NCI-H2029 (cell line): ENCODE data around the gene SCAF4.
"Not testable (repeated sequence)": the region's sequence is repeated elsewhere in the genome, so short reads cannot be mapped to it uniquely, and the experiment has no call there.

Experiments used
- DNase-seq: peaks from one replicate; lab custom pipeline; 2025; lab: John Stamatoyannopoulos, UW

The SCAF4 gene

DNA sequence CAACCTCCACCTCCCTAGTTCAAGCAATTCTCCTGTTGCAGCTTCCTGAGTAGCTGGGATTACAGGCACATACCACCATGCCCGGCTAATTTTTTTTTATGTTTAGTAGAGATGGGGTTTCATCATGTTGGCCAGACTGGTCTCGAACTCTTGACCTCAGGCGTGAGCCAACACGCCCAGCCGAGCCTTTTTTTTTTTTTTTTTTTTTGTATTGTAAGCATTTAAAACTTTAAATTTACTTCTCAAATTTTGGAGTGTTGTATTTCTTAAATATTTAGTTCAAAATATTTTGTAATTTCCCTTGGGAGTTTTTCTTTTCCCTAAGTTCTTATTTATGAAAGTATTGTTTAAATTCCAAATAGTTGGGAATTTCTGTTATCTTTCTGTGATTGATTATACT is 9.2 kb upstream of the SCAF4 start:
- no peak for DNase-seq

DNA sequence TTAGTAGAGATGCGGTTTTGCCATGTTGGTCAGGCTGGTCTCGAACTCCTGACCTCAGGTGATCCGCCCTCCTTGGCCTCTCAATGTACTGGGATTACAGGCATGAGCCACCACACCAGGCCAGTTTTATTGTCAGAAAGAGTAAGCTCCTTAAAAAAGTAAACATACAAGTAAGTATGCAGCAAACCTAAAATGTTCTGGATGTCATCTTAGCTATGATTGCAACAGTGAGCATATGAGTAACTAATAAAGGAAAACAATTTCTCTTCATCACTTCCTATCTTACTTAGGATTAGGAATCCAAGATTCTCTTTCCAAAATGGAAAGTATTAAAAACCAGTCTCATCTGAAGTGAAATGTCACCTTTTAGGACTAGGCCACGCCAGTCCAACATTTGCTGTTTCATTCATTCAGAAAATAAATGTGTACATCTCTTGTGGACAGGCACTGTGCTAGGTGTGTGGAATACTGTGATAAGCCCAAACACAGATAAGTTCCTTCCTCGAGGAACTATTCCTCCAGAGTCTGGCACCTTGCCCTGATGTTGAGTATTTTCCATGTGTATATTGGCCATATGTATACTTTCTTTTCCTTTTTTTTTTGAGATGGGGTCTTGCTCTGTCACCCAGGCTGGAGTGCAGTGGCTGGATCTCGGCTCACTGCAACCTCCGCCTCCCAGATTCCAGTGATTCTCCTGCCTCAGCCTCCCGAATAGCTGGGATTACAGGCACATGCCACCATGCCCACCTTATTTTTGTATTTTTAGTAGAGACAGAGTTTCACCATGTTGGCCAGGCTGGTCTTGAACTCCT is 5.9 kb upstream of the SCAF4 start:
- DNase-seq, result not testable (repeated sequence)

DNA sequence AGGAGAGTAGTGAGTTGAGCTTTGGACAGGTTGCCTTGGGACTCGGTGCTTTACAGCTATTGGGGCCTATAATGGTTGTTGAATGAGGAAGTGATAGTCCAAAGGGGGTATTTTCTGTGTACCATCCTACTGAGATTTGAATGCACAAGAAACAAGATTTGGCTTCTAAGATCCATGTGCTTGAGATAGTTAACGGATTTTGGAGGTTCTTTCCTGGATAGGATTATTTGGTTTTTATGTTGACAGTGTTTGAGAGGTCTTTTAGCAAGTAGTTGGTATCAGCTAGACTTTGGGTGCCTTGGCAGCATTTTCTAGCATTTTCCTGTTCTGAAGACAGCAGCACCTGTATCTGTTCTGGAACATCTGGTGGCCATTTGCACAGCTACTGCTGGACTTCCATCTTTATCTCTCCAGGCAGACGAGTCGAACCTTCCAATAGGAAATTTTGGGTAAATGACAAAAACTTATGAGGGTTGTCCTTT is 3.6 kb upstream of the SCAF4 start:
- DNase-seq, result no peak

DNA sequence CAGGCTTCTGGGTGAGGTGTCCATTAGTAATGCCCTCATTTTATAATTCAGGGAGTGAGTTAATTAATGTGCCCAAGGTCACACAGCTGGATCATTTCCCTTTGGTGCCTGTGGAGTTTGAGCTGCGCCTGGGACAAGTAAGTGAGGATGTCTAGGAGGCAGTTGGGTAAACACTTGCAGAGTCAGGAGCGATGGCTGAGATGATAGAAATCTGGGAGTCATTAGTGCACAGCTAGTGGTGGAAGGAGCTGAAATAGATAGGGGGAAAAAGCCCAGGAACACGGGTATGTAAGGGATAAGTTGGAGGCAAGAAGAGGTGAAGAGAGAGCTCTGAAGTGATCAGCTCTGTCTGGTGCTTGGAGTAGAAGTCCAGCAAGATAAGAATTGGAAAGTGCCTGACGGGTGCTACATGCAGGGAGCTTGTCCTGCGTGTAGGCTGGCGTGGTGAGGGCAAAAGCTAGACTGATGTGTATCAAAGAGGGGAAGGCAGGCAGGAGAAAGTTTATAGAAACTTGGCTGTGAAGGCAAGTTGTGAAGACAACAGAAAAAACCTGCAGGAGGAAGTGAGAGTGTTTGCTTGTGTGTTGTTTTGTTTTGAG is 1.7 kb upstream of the SCAF4 start:
- DNase-seq, result no peak

DNA sequence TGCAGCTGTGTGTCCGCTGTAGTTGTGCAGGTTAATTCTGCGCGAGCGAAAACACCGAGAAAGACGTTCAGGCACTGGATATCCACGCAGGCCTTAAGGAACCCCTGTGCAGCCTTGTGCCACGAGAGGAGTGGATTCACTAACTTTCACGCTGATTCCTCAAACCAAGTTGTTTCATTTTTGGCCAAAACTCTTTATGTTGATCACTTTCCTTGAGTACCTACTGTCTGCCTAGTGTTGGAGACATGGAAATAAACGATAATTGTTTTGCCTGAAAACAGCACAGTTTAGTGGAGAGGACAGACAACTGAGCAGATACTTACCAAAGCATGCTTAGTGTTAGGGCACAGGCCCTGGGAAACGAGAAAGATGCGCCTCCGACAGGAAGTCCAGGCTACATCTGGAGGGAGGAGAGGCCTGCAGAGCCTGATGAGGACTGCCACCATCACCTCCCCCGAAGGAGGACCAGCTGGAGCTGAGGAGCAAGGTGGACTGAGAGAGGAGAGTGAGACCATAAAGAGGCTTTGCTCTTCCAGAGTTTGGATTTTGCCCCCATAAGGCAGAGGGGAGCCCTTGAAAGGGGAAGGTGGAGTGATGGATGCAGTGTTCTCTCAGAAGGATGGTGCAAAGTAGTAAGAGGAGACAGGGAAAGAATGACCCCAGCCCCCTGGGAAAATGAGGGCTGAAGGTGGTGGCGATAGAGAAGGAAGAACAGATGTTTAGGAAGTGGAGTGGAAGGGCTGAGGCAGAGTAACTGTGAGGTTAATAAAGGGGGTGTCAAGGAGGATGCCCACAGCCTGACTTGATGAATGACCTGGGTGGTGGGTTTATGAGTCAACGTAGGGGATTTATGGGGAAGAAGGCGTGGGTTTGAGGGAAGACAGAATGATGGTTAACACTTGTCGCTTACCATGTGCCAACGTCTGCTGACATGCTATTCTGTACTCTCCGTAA is 956 bp upstream of the SCAF4 start:
- peak; percentile 19 for DNase-seq

DNA sequence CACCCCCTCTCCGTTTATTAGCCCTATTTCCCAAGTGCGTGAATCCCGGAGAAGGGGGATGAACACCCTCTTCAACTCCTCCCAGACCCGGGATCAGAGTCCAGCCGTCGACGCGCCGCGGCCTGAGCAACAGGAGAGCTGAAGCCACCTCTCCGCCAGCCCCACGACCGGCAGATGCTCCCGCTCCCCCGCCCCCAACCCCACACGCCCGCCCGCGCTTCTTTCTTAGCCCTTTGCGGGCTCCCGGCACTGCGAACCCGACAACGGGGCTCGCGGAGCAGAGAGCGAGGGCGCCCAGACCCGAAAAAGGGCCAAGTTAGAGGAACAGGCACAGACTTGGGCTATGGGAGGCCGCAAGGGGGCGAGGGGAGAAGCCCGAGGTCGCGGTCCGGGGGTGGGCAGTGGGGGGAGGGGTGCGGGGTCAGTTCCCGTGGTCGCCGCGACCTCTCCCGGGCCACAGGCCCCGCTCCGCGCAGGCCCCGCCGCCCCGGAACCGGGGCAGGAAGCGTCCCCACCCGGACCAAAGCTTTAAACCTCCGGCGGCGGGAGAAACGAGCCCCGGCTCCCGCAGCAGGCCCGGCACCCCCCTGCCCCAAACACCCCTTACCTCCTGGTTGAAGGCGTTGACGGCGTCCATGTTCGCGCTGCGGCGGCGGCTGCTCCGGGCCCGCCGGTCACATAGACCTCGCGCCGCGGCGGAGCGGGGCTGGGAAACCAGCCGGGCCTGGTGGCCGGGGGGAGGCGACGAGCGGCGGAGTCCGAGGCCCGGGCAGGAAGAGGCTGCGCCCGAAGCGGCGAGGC is 662 bp downstream of the SCAF4 start:
- DNase-seq, result peak; percentile 32

DNA sequence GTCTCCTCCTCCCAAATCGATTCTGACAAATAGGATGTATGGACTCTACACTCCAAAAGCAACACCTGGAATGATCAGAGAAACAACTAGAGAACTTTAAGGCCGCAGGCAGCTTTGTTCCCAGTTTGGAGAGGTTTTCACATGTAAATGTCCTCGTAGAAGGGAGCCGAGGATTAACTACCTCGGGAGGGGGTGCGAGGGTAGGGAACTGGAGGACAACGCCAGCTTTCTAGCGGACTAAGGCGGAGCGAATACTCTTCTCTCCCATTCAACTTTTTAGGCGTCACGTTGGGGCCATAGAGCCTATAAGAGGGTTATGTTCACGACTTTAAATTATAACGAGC is 1.2 kb downstream of the SCAF4 start:
- DNase-seq, result peak; percentile 32

DNA sequence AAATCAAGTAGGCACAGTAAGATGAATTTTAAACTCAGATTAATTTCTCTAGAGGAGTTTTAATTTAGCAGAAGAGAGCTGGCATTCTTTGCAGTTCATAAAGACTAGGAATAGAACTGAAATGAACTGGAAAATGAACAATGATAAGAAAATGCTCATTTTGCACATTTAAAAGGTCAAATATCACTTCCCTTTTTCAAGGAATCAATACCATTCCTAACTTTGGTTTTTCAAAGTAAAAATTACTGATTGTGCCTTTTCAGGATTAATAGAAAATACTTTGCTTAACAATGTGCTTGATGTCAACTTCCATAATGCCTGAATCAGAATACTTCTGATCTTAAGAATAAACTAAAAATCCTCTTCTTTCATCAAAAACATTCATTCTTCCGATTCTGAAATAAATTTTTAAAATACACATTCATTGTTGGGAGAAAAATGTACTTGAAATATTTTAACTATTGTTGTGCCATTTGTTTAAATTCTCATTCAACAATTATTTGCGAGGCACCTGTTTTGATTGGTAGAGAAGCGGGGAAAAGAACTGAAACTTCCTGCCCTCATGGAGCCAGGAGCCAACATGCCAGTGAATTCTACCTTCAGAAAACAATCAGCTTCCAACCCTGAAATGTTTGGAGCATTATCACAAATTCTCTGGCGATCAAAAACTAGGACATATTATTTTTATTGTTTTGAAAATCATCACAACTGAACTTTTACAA is 2.1 kb downstream of the SCAF4 start:
- no peak for DNase-seq

DNA sequence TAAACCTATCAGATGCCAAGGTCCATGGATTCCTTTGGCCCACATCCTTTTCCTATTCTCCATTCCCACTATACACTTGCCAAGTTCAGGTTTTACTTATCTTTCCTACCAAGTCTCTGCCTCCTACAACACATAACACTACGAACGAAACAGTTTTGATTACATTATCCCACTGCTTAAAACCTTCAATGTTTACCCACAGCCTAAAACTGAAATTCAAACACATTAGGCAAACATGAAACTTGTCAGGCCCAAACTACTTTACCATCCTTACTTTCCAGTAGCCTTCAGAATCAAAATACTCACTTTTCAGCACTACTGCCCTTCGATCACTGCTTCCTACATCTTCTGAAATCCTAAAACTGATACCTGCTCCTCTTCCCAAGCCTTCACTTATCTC is 3.0 kb downstream of the SCAF4 start:
- DNase-seq, result no peak

DNA sequence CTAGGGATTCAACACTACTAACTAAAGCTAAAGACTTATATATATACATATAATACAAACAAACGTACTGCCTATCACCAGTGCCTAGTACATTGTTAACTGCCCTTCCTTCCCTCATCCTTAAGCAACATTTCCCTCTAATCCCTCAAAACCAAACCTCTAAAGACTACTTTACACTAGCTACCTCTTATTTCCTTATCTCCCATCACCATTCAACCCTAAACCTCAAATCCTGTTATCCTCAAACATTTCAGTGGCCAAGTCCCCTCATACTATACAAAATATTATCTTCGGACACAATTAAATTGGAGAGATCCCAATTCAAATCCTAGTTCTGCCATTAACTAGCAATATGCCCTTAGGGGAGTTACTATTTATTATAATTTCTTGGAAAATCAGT is 3.7 kb downstream of the SCAF4 start:
- no peak for DNase-seq

DNA sequence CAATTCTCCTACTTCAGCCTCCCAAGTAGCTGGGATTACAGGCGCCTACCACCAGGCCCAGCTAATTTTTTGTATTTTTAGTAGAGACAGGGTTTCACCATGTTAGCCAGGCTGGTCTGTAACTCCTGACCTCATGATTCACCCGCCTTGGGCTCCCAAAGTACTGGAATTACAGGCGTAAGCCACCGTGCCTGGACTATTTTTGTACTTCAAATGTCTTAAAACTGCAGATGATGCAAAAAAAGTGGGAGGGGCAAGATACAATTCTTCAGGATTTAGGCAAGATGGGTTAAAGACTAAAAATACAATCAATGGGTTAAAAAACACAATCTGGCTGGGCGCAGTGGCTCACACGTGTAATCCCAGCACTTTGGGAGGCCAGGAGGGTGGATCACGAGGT is 4.7 kb downstream of the SCAF4 start:
- DNase-seq, result no peak

DNA sequence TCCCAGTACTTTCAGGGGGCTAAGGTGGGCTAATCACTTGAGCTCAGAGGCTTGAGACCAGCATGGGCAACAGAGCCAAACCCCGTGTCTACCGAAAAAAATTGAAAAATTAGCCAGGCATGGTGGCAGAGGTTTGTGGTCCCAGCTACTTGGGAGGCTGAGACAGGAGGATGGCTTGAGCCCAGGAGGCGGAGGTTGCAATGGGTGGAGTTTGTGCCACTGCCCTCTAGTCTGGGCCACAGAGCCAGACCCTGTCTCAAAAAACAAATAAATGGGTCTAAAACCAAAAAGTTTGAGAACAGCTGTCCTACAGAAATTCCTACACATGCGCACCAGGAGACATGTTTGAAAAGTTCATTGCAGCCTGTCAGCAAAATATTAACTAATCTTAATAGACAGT is 5.5 kb downstream of the SCAF4 start:
- DNase-seq, result no peak

DNA sequence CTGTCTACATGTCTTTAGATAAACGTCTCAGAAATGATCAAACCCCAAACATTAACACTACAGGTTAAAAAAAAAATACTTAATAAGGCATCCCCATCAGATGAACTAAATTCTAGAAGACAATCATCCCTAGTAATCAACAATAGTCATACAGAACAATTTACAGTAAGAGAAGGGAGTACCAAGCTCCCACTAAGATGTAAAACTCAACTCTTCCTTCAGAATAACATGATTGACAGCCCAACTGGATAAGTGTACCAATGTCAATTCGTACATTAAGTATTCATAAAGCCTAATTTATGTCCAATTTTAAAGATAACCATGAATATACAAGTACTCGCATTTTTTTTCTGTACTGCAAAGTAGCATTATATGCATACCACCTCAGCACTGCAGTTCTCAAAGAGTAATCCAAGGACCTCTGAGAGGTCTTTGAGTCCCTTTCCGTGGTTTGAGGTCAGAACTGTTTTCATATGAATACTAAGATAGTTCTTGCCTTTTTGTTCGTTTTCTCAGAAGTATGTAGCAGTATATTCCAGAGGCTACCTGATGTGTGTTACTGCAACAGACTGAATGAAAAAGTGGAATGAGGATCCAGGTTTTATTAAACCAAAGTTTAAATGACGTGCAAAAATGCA is 6.6 kb downstream of the SCAF4 start:
- DNase-seq, result no peak

DNA sequence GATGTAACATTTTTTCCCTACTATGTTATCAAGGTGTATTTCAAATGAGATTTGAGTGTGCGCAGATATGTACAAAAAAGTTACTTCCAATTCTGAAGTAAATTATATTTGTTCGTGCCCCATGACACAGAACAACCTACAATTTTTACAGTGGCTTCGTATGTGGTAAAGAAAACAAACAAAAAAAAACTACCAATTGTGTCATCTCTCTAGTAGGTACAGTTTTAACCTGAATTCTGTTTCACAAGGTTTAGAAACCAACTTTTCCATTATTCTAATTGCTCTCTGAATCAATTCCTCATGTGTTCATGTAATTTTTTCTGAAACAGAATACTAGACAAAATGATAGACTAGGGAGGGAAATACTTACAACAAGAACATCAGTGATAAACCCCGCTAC is 7.4 kb downstream of the SCAF4 start:
- no peak for DNase-seq

DNA sequence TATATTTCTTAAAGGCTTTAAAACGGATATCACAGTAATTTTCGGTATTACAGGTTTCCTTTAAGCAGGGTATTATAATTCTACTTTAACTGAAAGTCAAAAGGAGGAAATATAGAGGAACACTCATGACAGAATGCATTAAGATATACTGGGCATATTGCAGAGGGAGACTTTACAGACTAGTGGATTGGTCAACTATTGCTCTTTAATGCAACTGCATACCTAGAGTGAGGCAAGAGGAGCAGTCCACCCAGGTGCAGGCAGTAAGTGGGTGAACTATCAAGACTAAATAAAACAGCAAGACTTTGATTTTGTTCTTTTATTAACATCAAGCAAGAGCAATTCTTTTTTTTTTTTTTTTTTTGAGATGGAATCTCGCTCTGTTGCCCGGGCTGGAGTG is 10.5 kb downstream of the SCAF4 start:
- DNase-seq, result no peak

DNA sequence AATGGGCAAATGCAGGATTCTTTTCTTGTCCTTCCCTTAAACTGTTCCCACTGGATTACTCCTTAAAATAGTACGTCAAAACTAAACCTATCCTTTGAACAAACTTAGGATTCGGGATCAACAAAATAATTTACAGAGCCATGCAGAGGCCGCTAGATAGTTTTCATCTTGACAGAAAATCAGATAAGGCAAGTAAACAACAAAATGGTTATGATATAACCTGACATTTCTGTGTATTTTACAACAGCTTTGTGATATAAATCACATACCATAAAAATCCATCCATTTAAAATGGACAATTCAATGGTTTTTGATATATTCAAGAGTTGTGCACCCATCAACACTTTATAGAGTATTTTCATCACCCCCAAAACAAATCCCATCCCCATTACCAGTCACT is 11.2 kb downstream of the SCAF4 start:
- no peak for DNase-seq

DNA sequence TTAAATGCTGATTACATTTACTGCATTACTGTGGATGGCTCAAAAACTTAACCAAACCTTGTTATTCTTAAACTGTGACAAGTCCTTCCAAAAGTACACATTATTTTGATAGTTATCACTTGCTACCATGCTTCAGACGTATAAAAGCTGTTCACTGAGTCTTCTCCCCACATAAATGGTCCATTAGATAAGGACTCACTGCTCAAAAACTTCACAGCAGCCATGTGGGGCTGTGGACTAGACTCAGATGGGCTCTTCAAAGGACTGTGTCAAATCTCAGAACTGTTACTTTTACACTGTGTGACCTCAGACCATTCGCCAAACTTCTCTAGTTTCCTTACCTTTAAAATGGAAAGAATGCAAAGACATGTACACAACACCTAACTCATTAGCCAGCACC is 11.6 kb downstream of the SCAF4 start:
- DNase-seq, result no peak

DNA sequence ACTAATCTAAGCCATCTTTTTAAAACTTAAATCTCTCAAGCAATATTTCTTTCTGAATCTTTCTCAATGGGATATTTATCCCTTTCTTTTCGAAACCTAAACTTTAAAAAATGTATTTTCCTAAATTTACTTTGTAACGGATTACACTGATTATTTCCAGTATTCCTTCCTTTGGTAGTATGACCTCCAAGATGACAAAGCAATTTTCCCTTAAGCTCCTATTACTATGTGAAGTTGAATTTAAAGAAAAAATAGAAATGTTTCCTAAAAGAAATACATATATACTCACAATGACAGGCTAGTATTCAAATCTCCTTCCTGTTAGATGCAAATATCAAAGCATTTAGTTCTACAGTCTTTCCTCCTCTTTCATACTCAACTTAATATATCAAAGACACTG is 15.8 kb downstream of the SCAF4 start:
- no peak for DNase-seq

DNA sequence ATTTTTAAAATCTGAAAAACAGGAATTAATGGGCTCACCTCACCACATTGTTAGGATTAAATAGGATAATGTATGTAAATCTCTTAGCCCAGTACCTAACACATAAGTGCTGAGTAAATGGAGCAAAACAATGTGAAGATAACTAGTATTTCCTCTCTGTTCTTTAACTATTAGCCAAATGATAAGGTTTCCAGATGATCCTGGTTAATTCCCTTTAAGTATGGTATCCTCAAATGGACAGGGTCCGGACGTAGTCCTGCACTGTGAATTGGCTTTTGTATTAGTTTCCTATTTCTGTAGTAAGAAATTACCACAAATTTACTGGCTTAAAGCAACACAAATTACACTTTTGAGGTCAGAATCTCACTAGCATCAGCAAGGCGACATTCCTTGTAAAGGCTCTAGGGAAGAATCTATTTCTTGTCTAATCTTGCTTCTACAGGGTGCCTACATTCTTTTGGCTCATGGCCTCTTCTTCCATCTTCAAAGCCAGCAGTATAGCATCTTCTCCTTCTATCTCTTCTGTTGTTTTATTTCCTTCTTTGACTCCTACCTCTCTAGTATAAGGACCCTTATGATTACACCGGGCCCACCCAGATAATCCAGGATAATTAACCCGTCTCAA is 17.1 kb downstream of the SCAF4 start:
- DNase-seq, result no peak
